Thyroid gland (tissue), 4 donors: ENCODE measurements around the gene BEST4. TPM values are rescaled to one million over a fixed set of nuclear protein-coding genes. Genes with fewer than 3 reads are reported as not detected.

Experiments
- DNase-seq, 2 donors: peaks; one replicate each; pipeline ENCODE4 v3.0.0-alpha.2; 2019
- H3K27ac ChIP-seq, 3 donors: fragments of 200-600 bp; sonication (generic); 1 replicate in 2 of 3; 2 replicates in 1 of 3; pipeline ENCODE4 v1.5.1; 2016 to 2019; ENCODE audit warnings: mild to moderate bottlenecking in 1 of 3, moderate library complexity in 1 of 3
- H3K27me3 ChIP-seq: fragments of 200-600 bp; sonication (generic); one replicate; pipeline ENCODE4 v1.5.1; 2019
- H3K36me3 ChIP-seq, 2 donors: fragments of 200-600 bp; sonication (generic); one replicate each; pipeline ENCODE4 v1.5.1; 2016 to 2019
- H3K4me1 ChIP-seq, 2 donors: fragments of 200-600 bp; sonication (generic); one replicate each; pipeline ENCODE4 v1.5.1; 2017 to 2019
- H3K4me3 ChIP-seq, 3 donors: fragments of 200-600 bp; sonication (generic); replicated peaks in 1 of 3; 1 replicate in 2 of 3; 2 replicates in 1 of 3; pipeline ENCODE4 v1.5.1; 2016; ENCODE audit warnings: mild to moderate bottlenecking in 1 of 3
- H3K9me3 ChIP-seq: fragments of 200-600 bp; sonication (generic); one replicate; pipeline ENCODE4 v1.5.1; 2017
- CTCF ChIP-seq, 6 experiments: fragments of 200-600 bp in 3 of 6; fragments of 450-650 bp in 3 of 6; sonication (generic) in 3 of 6; IDR thresholded peaks; one replicate each; pipeline ENCODE4 v1.5.1; 2016 to 2019; ENCODE audit warnings: antibody characterized with exemption in 6 of 6, mild to moderate bottlenecking in 2 of 6, inconsistent platforms in 1 of 6, moderate library complexity in 1 of 6
- POLR2A ChIP-seq, 2 donors: fragments of 450-650 bp; IDR thresholded peaks; one replicate each; pipeline ENCODE4 v1.6.1; 2017; ENCODE audit warnings: antibody characterized with exemption in 2 of 2, mild to moderate bottlenecking in 2 of 2, moderate library complexity in 1 of 2
- WGBS, 2 donors: methylation state at CpG; one replicate each; pipeline ENCODE4 v1.1.5; 2017; 5-methylcytosine and 5-hydroxymethylcytosine counted together
- intact Hi-C: fragments of 100-400 bp; cut with DNase I; formaldehyde crosslinking; loops from one replicate; pipeline ENCODE4 v1.15.1; 2023
- total RNA-seq, 4 donors: library from RNA; depleted of rRNA; stranded (reverse); fragments of >200 nt; gene quantifications; one replicate each; pipeline ENCODE4 v1.2.3, GENCODE V29; 2016

The BEST4 gene
- under 1 TPM in 2 of 4 donors, not detected in 2; 0.42 to 0.56 TPM for total RNA-seq

GRCh38 chr1:44788120-44788860, at the start of gene BEST4:
TSS of gene BEST4 (minus strand) at chr1:44788170. CDS start at chr1:44787705, 465 bp downstream.
- Histone ChIP-seq H3K27ac (no peak within 1 kb of the TSS), H3K27me3 (no peaks in the 10 kb centered on the region), H3K4me1 (peaks cover 18 to 34% of the 10 kb centered on the region in 2 donors), H3K4me3 (no peak within 1 kb of the TSS), H3K9me3 (no peaks in the 10 kb centered on the region), H3K36me3 (no peaks in the 10 kb centered on the region)
- TF ChIP-seq CTCF (IDR thresholded peaks at IDR 0.05) (no peak), POLR2A (IDR thresholded peaks at IDR 0.05) (no peak)
- intact Hi-C loops: loop anchor here (5.0 to 10.0 kb wide), 2 partner anchors 49 to 63 kb away; no protein-coding TSS in a partner anchor
- DNase-seq: no peak
- 88 to 90% methylated on average over 6 to 9 of the region's 9 CpGs for WGBS, 2 donors

GRCh38 chr1:44835738-44836675, 48.0 kb upstream of the BEST4 start:
- no peak overlapping the region for H3K4me3 ChIP-seq
- H3K9me3 ChIP-seq: no peaks in the 10 kb centered on the region
- no peak overlapping the region for H3K27ac ChIP-seq
- H3K4me1 ChIP-seq: peaks cover 0 to 4% of the 10 kb centered on the region in 2 donors
- no peaks in the 10 kb centered on the region for H3K27me3 ChIP-seq
- peak; percentile 85 to 91 for DNase-seq
- intact Hi-C loops: loop anchor here (5.0 kb wide), 2 partner anchors 49 to 461 kb away; partner anchors contain the start of gene BEST4
- no peaks in the 10 kb centered on the region for H3K36me3 ChIP-seq
- TF ChIP-seq CTCF (IDR thresholded peaks at IDR 0.05) (peak; percentile 43 to 86 (median 79)), POLR2A (IDR thresholded peaks at IDR 0.05) (no peak)
- 61 to 62% methylated on average over 23 of the region's 23 CpGs for WGBS, 2 donors

- no peaks in the 10 kb centered on the region for H3K27me3 ChIP-seq
- H3K27ac ChIP-seq: no peak overlapping the region
- TF ChIP-seq CTCF (IDR thresholded peaks at IDR 0.05) (no peak), POLR2A (IDR thresholded peaks at IDR 0.05) (no peak)
- peaks cover 0 to 4% of the 10 kb centered on the region in 2 donors for H3K4me1 ChIP-seq
- no peak for DNase-seq
- H3K4me3 ChIP-seq: no peak overlapping the region
- 80 to 82% methylated on average over 7 of the region's 7 CpGs for WGBS, 2 donors
- no peaks in the 10 kb centered on the region for H3K36me3 ChIP-seq
- no peaks in the 10 kb centered on the region for H3K9me3 ChIP-seq
- intact Hi-C loops: no loop called here
Observed at GRCh38 chr1:44834328-44834727, 46.4 kb upstream of the BEST4 start.

GRCh38 chr1:44832056-44832705, 44.2 kb upstream of the BEST4 start:
- H3K9me3 ChIP-seq: no peaks in the 10 kb centered on the region
- no peak overlapping the region for H3K27ac ChIP-seq
- no peaks in the 10 kb centered on the region for H3K36me3 ChIP-seq
- peak in 1 of 2 donors; percentile 36 for DNase-seq
- intact Hi-C loops: no loop called here
- 65 to 67% methylated on average over 9 to 10 of the region's 13 CpGs for WGBS, 2 donors
- no peak overlapping the region for H3K4me3 ChIP-seq
- H3K27me3 ChIP-seq: no peaks in the 10 kb centered on the region
- H3K4me1 ChIP-seq: peaks cover 0 to 4% of the 10 kb centered on the region in 2 donors
- TF ChIP-seq POLR2A (IDR thresholded peaks at IDR 0.05) (no peak), CTCF (IDR thresholded peaks at IDR 0.05) (no peak)
